Measurements from ENCODE around the gene ADH4. TPM values are rescaled to one million over a fixed set of nuclear protein-coding genes. Genes with fewer than 3 reads are reported as not detected.

The ADH4 gene
- polyA plus RNA-seq, 1 donor (not counting 4 experiments of a cell fraction or from before 2014, with no cell fraction given), result not detected

DNA sequence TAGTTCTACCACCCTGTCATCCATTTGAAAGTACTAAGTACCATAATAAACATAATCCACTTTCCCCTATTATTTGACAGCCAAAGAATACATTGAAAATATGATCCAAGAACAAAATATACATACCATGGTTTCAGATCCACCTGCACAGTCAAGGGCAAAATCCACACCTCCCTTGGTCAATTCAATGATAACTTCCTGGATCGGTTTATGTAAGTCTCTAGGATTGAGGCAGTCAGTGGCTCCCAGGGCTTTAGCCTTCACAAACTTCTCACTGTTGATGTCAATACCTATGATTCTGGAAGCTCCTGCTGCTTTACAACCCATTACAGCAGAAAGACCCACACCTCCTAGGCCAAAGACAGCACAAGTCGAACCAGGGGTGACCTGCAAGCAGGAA is 12.7 kb downstream of the ADH4 start:
- Histone ChIP-seq H3K27ac (ENCODE audit: control insufficient read depth, insufficient read depth, low read length) (no peak overlapping the region), H4K20me1 (ENCODE audit: control insufficient read depth, extremely low read depth, insufficient read depth, low read length) (no peaks in the 10 kb centered on the region), H3K9me3 (ENCODE audit: control insufficient read depth, low read depth, low read length) (peaks cover 2% of the 10 kb centered on the region), H3K4me2 (ENCODE audit: control insufficient read depth, extremely low read depth, insufficient read depth, low read depth, low read length) (no peak overlapping the region), H3K9ac (ENCODE audit: control insufficient read depth, extremely low read depth, insufficient read depth, low read length) (no peak overlapping the region), H3K79me2 (ENCODE audit: control insufficient read depth, insufficient read depth, low read length) (no peaks in the 10 kb centered on the region), H3K36me3 (ENCODE audit: control insufficient read depth in 2 of 2, extremely low read depth in 1 of 2, insufficient read depth in 2 of 2, low read length in 2 of 2) (no peaks in the 10 kb centered on the region), H3K4me3 (ENCODE audit: control insufficient read depth in 2 of 3, extremely low read depth in 1 of 3, insufficient read depth in 2 of 3, low read depth in 1 of 3, low read length in 3 of 3) (no peak overlapping the region), H3K4me1 (ENCODE audit: control insufficient read depth, extremely low read depth, insufficient read depth, low read length) (no peaks in the 10 kb centered on the region), H3K27me3 (ENCODE audit: control insufficient read depth, extremely low read depth, insufficient read depth, low read length) (no peaks in the 10 kb centered on the region), H3K9me1 (ENCODE audit: control insufficient read depth, extremely low read depth, insufficient read depth, low read length) (no peaks in the 10 kb centered on the region), H2AFZ (ENCODE audit: control insufficient read depth, low read length) (no peak overlapping the region)
- no peak for FAIRE-seq
- DNase-seq (ENCODE audit: low read depth, low spot score), result no peak
- TF ChIP-seq EZH2 (IDR thresholded peaks at IDR 0.05; ENCODE audit: low read length), result no peak
- TF ChIP-seq, protein P1, sequence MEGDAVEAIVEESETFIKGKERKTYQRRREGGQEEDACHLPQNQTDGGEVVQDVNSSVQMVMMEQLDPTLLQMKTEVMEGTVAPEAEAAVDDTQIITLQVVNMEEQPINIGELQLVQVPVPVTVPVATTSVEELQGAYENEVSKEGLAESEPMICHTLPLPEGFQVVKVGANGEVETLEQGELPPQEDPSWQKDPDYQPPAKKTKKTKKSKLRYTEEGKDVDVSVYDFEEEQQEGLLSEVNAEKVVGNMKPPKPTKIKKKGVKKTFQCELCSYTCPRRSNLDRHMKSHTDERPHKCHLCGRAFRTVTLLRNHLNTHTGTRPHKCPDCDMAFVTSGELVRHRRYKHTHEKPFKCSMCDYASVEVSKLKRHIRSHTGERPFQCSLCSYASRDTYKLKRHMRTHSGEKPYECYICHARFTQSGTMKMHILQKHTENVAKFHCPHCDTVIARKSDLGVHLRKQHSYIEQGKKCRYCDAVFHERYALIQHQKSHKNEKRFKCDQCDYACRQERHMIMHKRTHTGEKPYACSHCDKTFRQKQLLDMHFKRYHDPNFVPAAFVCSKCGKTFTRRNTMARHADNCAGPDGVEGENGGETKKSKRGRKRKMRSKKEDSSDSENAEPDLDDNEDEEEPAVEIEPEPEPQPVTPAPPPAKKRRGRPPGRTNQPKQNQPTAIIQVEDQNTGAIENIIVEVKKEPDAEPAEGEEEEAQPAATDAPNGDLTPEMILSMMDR (optimal IDR thresholded peaks at IDR 0.05 in 1 of 3, IDR thresholded peaks at IDR 0.05 in 1 of 3, conservative IDR thresholded peaks at IDR 0.05 in 1 of 3; ENCODE audit: extremely low read depth in 1 of 3, insufficient read depth in 2 of 3, low read length in 3 of 3), result no peak
- dilution Hi-C loops (cut with MboI; ENCODE audit: extremely low pct_ligation_motif_present, low sequenced_read_pairs), result no loop called here

GRCh38 chr4:99126376-99126775 is 17.7 kb downstream of the ADH4 start:
- TF ChIP-seq, protein P1 (optimal IDR thresholded peaks at IDR 0.05 in 1 of 3, IDR thresholded peaks at IDR 0.05 in 1 of 3, conservative IDR thresholded peaks at IDR 0.05 in 1 of 3; ENCODE audit: extremely low read depth in 1 of 3, insufficient read depth in 2 of 3, low read length in 3 of 3), result no peak
- no peak for TF ChIP-seq EZH2 (IDR thresholded peaks at IDR 0.05; ENCODE audit: low read length)
- FAIRE-seq (no peak), DNase-seq (ENCODE audit: low read depth, low spot score) (no peak)
- Histone ChIP-seq H3K9ac (ENCODE audit: control insufficient read depth, extremely low read depth, insufficient read depth, low read length) (no peak overlapping the region), H4K20me1 (ENCODE audit: control insufficient read depth, extremely low read depth, insufficient read depth, low read length) (no peaks in the 10 kb centered on the region), H3K36me3 (ENCODE audit: control insufficient read depth in 2 of 2, extremely low read depth in 1 of 2, insufficient read depth in 2 of 2, low read length in 2 of 2) (no peaks in the 10 kb centered on the region), H3K4me2 (ENCODE audit: control insufficient read depth, extremely low read depth, insufficient read depth, low read depth, low read length) (no peak overlapping the region), H3K27me3 (ENCODE audit: control insufficient read depth, extremely low read depth, insufficient read depth, low read length) (no peaks in the 10 kb centered on the region), H3K9me1 (ENCODE audit: control insufficient read depth, extremely low read depth, insufficient read depth, low read length) (no peaks in the 10 kb centered on the region), H3K9me3 (ENCODE audit: control insufficient read depth, low read depth, low read length) (peaks cover 2% of the 10 kb centered on the region), H3K4me1 (ENCODE audit: control insufficient read depth, extremely low read depth, insufficient read depth, low read length) (no peaks in the 10 kb centered on the region), H3K79me2 (ENCODE audit: control insufficient read depth, insufficient read depth, low read length) (no peaks in the 10 kb centered on the region), H2AFZ (ENCODE audit: control insufficient read depth, low read length) (no peak overlapping the region), H3K27ac (ENCODE audit: control insufficient read depth, insufficient read depth, low read length) (no peak overlapping the region), H3K4me3 (ENCODE audit: control insufficient read depth in 2 of 3, extremely low read depth in 1 of 3, insufficient read depth in 2 of 3, low read depth in 1 of 3, low read length in 3 of 3) (no peak overlapping the region)
- dilution Hi-C loops (cut with MboI; ENCODE audit: extremely low pct_ligation_motif_present, low sequenced_read_pairs), result no loop called here
